ENCODE results near the gene ROGDI. TPM values are rescaled to one million over a fixed set of nuclear protein-coding genes. Genes with fewer than 3 reads are reported as not detected.
"Not testable (repeated sequence)": the region's sequence is repeated elsewhere in the genome, so short reads cannot be mapped to it uniquely, and the experiment has no call there.

ROGDI gene
- total RNA-seq, 2 experiments from 2014 or later, result 6.3 to 7.6 TPM

DNA sequence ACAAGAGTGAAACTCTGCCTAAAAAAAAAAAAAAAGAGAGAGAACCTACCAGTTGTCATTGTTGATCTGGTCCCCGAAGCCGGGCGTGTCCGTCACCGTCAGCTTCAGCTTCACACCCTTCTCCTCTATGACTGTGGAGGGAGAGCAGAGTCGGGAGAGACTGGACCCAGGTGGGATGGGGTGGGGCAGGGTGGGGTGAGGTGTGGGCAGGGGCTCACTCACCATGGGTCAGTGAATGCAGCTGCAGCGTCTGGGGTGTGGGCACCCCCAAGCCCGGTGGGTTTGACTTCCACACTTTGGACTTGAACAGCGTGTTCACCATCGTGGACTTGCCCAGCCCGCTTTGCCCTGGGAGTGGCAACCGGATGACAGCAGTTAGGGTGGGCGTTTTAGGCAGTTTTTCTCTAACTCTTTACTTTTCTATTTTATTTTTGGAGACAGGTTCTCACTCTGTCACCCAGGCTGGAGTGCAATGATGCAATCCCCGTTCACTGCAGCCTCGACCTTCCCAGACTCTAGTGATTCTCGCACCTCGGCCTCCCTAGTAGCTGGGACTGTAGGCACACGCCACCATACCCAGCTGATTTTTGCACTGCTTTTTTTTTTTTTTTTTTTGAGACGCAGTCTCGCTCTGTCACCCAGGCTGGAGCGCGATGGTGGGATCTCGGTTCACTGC is 16.5 kb downstream of the ROGDI start:
- ChIA-PET CTCF (ENCODE audit: unreplicated experiment) (no interaction called here), POLR2A (interaction anchor here (0.6 to 0.7 kb wide), 3 partner anchors 15 to 126 kb away, joined by 3 to 5 read pairs (median 3); no protein-coding TSS in a partner anchor)
- Histone ChIP-seq H3K4me3 (ENCODE audit: low read depth, low read length, poor library complexity, severe bottlenecking) (no peak overlapping the region), H3K9me3 (ENCODE audit: low read length) (no peaks in the 10 kb centered on the region), H3K4me1 (ENCODE audit: insufficient read depth, low read length, poor library complexity, severe bottlenecking) (no peaks in the 10 kb centered on the region), H4K20me1 (ENCODE audit: insufficient read depth, low read length) (no peaks in the 10 kb centered on the region), H3K27ac (ENCODE audit: low read depth, low read length, poor library complexity, severe bottlenecking) (no peak overlapping the region), H3K9me2 (ENCODE audit: insufficient read depth, low read length) (no peaks in the 10 kb centered on the region), H3K4me2 (ENCODE audit: low read length) (no peak overlapping the region), H3K36me3 (ENCODE audit: insufficient read depth, low read length) (no peaks in the 10 kb centered on the region), H3K79me2 (ENCODE audit: insufficient read depth, low read depth, low read length) (no peaks in the 10 kb centered on the region), H2AFZ (ENCODE audit: low read length) (no peak overlapping the region)
- intact Hi-C loops (cut with micrococcal nuclease; ENCODE audit: unreplicated experiment), result no loop called here
- no peak for DNase-seq (ENCODE audit: low spot score)
- no TSS peak for BruUV-seq (replicated peaks)
- TF ChIP-seq, protein P1, sequence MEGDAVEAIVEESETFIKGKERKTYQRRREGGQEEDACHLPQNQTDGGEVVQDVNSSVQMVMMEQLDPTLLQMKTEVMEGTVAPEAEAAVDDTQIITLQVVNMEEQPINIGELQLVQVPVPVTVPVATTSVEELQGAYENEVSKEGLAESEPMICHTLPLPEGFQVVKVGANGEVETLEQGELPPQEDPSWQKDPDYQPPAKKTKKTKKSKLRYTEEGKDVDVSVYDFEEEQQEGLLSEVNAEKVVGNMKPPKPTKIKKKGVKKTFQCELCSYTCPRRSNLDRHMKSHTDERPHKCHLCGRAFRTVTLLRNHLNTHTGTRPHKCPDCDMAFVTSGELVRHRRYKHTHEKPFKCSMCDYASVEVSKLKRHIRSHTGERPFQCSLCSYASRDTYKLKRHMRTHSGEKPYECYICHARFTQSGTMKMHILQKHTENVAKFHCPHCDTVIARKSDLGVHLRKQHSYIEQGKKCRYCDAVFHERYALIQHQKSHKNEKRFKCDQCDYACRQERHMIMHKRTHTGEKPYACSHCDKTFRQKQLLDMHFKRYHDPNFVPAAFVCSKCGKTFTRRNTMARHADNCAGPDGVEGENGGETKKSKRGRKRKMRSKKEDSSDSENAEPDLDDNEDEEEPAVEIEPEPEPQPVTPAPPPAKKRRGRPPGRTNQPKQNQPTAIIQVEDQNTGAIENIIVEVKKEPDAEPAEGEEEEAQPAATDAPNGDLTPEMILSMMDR (conservative IDR thresholded peaks at IDR 0.05; ENCODE audit: low read length), result no peak
- no peak for TF ChIP-seq EZH2phosphoT487 (IDR thresholded peaks at IDR 0.05; ENCODE audit: borderline replicate concordance, low read depth, low read length)

DNA sequence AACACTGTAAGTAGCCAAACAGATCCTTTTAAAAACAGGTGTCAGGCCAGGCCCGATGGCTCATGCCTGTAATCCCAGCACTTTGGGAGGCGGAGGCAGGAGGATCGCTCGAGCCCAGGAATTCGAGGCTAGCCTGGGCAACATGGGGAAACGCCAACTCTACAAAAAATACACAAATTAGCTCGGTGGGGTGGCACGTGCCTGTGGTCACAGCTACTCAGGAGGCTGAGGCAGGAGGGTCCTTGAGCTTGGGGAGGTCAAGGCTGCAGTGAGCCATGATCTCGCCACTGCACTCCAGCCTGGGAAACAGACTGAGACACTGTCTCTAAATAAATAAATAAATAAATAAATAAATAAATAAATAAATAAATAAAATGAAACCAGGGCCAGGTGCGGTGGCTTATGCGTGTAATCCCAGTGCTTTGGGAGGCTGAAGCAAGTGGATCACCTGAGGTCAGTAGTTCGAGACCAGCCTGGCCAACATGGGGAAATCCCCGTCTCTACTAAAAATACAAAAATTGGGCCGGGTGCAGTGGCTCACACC is 17.9 kb downstream of the ROGDI start:
- POLR2A ChIA-PET; DNase-seq (ENCODE audit: low spot score); H3K36me3 ChIP-seq (ENCODE audit: insufficient read depth, low read length); H3K27ac ChIP-seq (ENCODE audit: low read depth, low read length, poor library complexity, severe bottlenecking); CTCF ChIA-PET (ENCODE audit: unreplicated experiment); H3K4me2 ChIP-seq (ENCODE audit: low read length); H3K79me2 ChIP-seq (ENCODE audit: insufficient read depth, low read depth, low read length); H3K9me2 ChIP-seq (ENCODE audit: insufficient read depth, low read length); BruUV-seq (replicated peaks); H4K20me1 ChIP-seq (ENCODE audit: insufficient read depth, low read length); H3K4me1 ChIP-seq (ENCODE audit: insufficient read depth, low read length, poor library complexity, severe bottlenecking); intact Hi-C loops (cut with micrococcal nuclease; ENCODE audit: unreplicated experiment); H3K4me3 ChIP-seq (ENCODE audit: low read depth, low read length, poor library complexity, severe bottlenecking); H3K9me3 ChIP-seq (ENCODE audit: low read length); H2AFZ ChIP-seq (ENCODE audit: low read length): not testable (repeated sequence)

DNA sequence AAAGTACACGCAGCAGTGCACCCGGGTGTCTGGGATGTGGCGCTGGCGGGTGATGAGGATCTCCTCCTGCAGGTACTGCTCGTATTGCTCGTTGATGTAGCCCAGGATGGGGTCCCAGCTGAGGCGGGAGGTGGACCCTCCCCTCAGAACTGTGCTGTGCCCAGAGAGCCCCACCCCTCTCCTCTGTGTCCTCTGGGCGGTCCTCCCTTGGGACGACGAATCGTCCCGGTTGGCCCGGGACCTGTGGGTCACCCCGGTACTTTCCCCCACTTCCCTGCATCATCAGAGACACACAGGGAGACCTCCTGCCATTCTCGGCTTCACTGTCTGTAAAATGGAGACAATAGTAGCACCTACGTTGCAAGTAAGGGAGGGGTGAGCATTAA is 18.5 kb downstream of the ROGDI start:
- Histone ChIP-seq H4K20me1 (ENCODE audit: insufficient read depth, low read length) (no peaks in the 10 kb centered on the region), H3K9me2 (ENCODE audit: insufficient read depth, low read length) (no peaks in the 10 kb centered on the region), H3K9me3 (ENCODE audit: low read length) (no peaks in the 10 kb centered on the region), H3K4me2 (ENCODE audit: low read length) (no peak overlapping the region), H3K79me2 (ENCODE audit: insufficient read depth, low read depth, low read length) (no peaks in the 10 kb centered on the region), H3K4me1 (ENCODE audit: insufficient read depth, low read length, poor library complexity, severe bottlenecking) (no peaks in the 10 kb centered on the region), H3K36me3 (ENCODE audit: insufficient read depth, low read length) (no peaks in the 10 kb centered on the region), H2AFZ (ENCODE audit: low read length) (no peak overlapping the region), H3K4me3 (ENCODE audit: low read depth, low read length, poor library complexity, severe bottlenecking) (no peak overlapping the region), H3K27ac (ENCODE audit: low read depth, low read length, poor library complexity, severe bottlenecking) (no peak overlapping the region)
- no peak for DNase-seq (ENCODE audit: low spot score)
- ChIA-PET POLR2A (no interaction called here), CTCF (ENCODE audit: unreplicated experiment) (no interaction called here)
- intact Hi-C loops (cut with micrococcal nuclease; ENCODE audit: unreplicated experiment), result no loop called here
- no TSS peak for BruUV-seq (replicated peaks)
- TF ChIP-seq, protein P1 (conservative IDR thresholded peaks at IDR 0.05; ENCODE audit: low read length), result no peak
- no peak for TF ChIP-seq EZH2phosphoT487 (IDR thresholded peaks at IDR 0.05; ENCODE audit: borderline replicate concordance, low read depth, low read length)

Measured in OCI-LY7 (cell line).